Keratinocyte (primary cell): Measurements from ENCODE around the gene COMMD6. TPM values are rescaled to one million over a fixed set of nuclear protein-coding genes. Genes with fewer than 3 reads are reported as not detected.

Source experiments
- DNase-seq: peaks from one replicate; pipeline ENCODE4 v3.0.0-alpha.2; 2011; ENCODE audit warnings: low read depth, missing footprints, low spot score
- FAIRE-seq: peaks from 2 replicates; lab custom pipeline; 2011; peaks lifted over from hg19 to GRCh38; lab: Jason Lieb, UNC
- H2AFZ ChIP-seq: 2 replicates; pipeline ENCODE4 v1.6.0; 2012; ENCODE audit warnings: low read length, control low read depth, inconsistent platforms; ENCODE audit not compliant: control insufficient read depth
- H3K27ac ChIP-seq: 2 replicates; pipeline ENCODE4 v1.5.1; 2011; ENCODE audit warnings: low read length; ENCODE audit not compliant: control insufficient read depth, insufficient read depth
- H3K27me3 ChIP-seq: 3 replicates; pipeline ENCODE4 v1.6.0; 2011; ENCODE audit warnings: low read length; ENCODE audit not compliant: control insufficient read depth, insufficient read depth; ENCODE audit errors: extremely low read depth
- H3K36me3 ChIP-seq, 2 experiments: 2 replicates in 1 of 2; 3 replicates in 1 of 2; pipeline ENCODE4 v1.5.1; 2011; ENCODE audit warnings: low read length in 2 of 2, mild to moderate bottlenecking in 1 of 2; ENCODE audit not compliant: control insufficient read depth in 2 of 2, insufficient read depth in 2 of 2; ENCODE audit errors: extremely low read depth in 1 of 2
- H3K4me1 ChIP-seq: 3 replicates; pipeline ENCODE4 v1.5.1; 2011; ENCODE audit warnings: low read length; ENCODE audit not compliant: control insufficient read depth, insufficient read depth; ENCODE audit errors: extremely low read depth
- H3K4me2 ChIP-seq: 3 replicates; pipeline ENCODE4 v1.6.0; 2011; ENCODE audit warnings: low read depth, low read length; ENCODE audit not compliant: control insufficient read depth, insufficient read depth; ENCODE audit errors: extremely low read depth
- H3K4me3 ChIP-seq, 3 experiments: fragments of 200-600 bp in 1 of 3; sonication (generic) in 1 of 3; 2 replicates in 2 of 3; 3 replicates in 1 of 3; pipeline ENCODE4 v1.5.1; 2011 to 2016; ENCODE audit warnings: low read length in 3 of 3, mild to moderate bottlenecking in 3 of 3, control low read depth in 2 of 3, inconsistent platforms in 1 of 3, low read depth in 1 of 3, mixed read lengths in 1 of 3, mixed run types in 1 of 3, moderate library complexity in 1 of 3; ENCODE audit not compliant: control insufficient read depth in 2 of 3, insufficient read depth in 2 of 3; ENCODE audit errors: extremely low read depth in 1 of 3
- H3K79me2 ChIP-seq: 2 replicates; pipeline ENCODE4 v1.6.0; 2012; ENCODE audit warnings: low read length; ENCODE audit not compliant: control insufficient read depth, insufficient read depth
- H3K9ac ChIP-seq: 3 replicates; pipeline ENCODE4 v1.6.0; 2011; ENCODE audit warnings: low read length; ENCODE audit not compliant: control insufficient read depth, insufficient read depth; ENCODE audit errors: extremely low read depth
- H3K9me1 ChIP-seq: 3 replicates; pipeline ENCODE4 v1.6.0; 2011; ENCODE audit warnings: low read length; ENCODE audit not compliant: control insufficient read depth, insufficient read depth; ENCODE audit errors: extremely low read depth
- H3K9me3 ChIP-seq: 2 replicates; pipeline ENCODE4 v1.5.1; 2012; ENCODE audit warnings: low read depth, low read length; ENCODE audit not compliant: control insufficient read depth
- H4K20me1 ChIP-seq: 3 replicates; pipeline ENCODE4 v1.6.0; 2011; ENCODE audit warnings: low read length; ENCODE audit not compliant: control insufficient read depth, insufficient read depth; ENCODE audit errors: extremely low read depth
- CTCF ChIP-seq, 3 experiments: IDR thresholded peaks in 1 of 3; conservative IDR thresholded peaks in 1 of 3; optimal IDR thresholded peaks in 1 of 3; 2 replicates in 2 of 3; 3 replicates in 1 of 3; pipeline versions ENCODE3 to v1.5.1; 2011; ENCODE audit warnings: low read length in 3 of 3, mild to moderate bottlenecking in 3 of 3, moderate library complexity in 2 of 3, control low read depth in 1 of 3, inconsistent platforms in 1 of 3; ENCODE audit not compliant: insufficient read depth in 2 of 3; ENCODE audit errors: extremely low read depth in 1 of 3
- EZH2 ChIP-seq: IDR thresholded peaks from one replicate; pipeline ENCODE4 v1.6.1; 2012; ENCODE audit warnings: inconsistent platforms, mild to moderate bottlenecking, low read length, moderate library complexity
- dilution Hi-C: fragments of 300-500 bp; cut with MboI; formaldehyde crosslinking; loops from one replicate; pipeline ENCODE4 v1.7.0; 2020; ENCODE audit warnings: low sequenced_read_pairs; ENCODE audit not compliant: extremely low pct_ligation_motif_present
- polyA plus RNA-seq, 5 experiments: library from polyadenylated mRNA; depleted of rRNA in 3 of 5; stranded (reverse) in 3 of 5; stranded (forward) in 1 of 5; unstranded in 1 of 5; fragments of >200 nt; gene quantifications; 1 replicate in 1 of 5; 2 replicates in 3 of 5; 3 replicates in 1 of 5; pipeline versions ENCODE4 v1.2.1 to v1.2.3, GENCODE V29; 2011 to 2012; ENCODE audit warnings: missing spikeins in 2 of 5, low read depth in 1 of 5, low replicate concordance in 1 of 5

COMMD6 gene
- polyA plus RNA-seq, 1 donor (not counting 4 experiments of a cell fraction or from before 2014, with no cell fraction given), result 403 TPM

- no peak for DNase-seq
- Histone ChIP-seq H2AFZ (no peak overlapping the region), H3K9ac (no peak overlapping the region), H3K9me1 (no peaks in the 10 kb centered on the region), H3K27ac (no peak overlapping the region), H3K79me2 (no peaks in the 10 kb centered on the region), H3K4me1 (no peaks in the 10 kb centered on the region), H3K36me3 (no peaks in the 10 kb centered on the region), H3K27me3 (no peaks in the 10 kb centered on the region), H3K4me2 (no peak overlapping the region), H4K20me1 (no peaks in the 10 kb centered on the region), H3K9me3 (no peaks in the 10 kb centered on the region), H3K4me3 (no peak overlapping the region)
- dilution Hi-C loops, result no loop called here
- TF ChIP-seq CTCF (optimal IDR thresholded peaks at IDR 0.05 in 1 of 3, IDR thresholded peaks at IDR 0.05 in 1 of 3, conservative IDR thresholded peaks at IDR 0.05 in 1 of 3; ENCODE audit: extremely low read depth in 1 of 3, insufficient read depth in 2 of 3, low read length in 3 of 3), result no peak
- TF ChIP-seq EZH2, result no peak
- FAIRE-seq, result no peak
These were observed 31.6 kb downstream of the COMMD6 start for GRCh38 chr13:75506018-75506417.

GRCh38 chr13:75505327-75505726, 32.3 kb downstream of the COMMD6 start:
- H2AFZ ChIP-seq, result no peak overlapping the region
- H3K27ac ChIP-seq, result no peak overlapping the region
- H3K4me1 ChIP-seq, result no peaks in the 10 kb centered on the region
- no peak overlapping the region for H3K9ac ChIP-seq
- no peaks in the 10 kb centered on the region for H3K9me3 ChIP-seq
- H3K4me3 ChIP-seq, result no peak overlapping the region
- H3K27me3 ChIP-seq, result no peaks in the 10 kb centered on the region
- H3K4me2 ChIP-seq, result no peak overlapping the region
- dilution Hi-C loops, result no loop called here
- DNase-seq (no peak), FAIRE-seq (no peak)
- no peaks in the 10 kb centered on the region for H4K20me1 ChIP-seq
- no peaks in the 10 kb centered on the region for H3K79me2 ChIP-seq
- no peak for TF ChIP-seq CTCF (optimal IDR thresholded peaks at IDR 0.05 in 1 of 3, IDR thresholded peaks at IDR 0.05 in 1 of 3, conservative IDR thresholded peaks at IDR 0.05 in 1 of 3; ENCODE audit: extremely low read depth in 1 of 3, insufficient read depth in 2 of 3, low read length in 3 of 3)
- no peak for TF ChIP-seq EZH2
- no peaks in the 10 kb centered on the region for H3K9me1 ChIP-seq
- H3K36me3 ChIP-seq, result no peaks in the 10 kb centered on the region
